GM10847 (cell line): ENCODE results near the gene LMBR1.

ENCODE experiments used
- POLR2A ChIP-seq: IDR thresholded peaks from 2 replicates; pipeline ENCODE4 v1.6.1; 2011; ENCODE audit not compliant: insufficient read length; ENCODE audit errors: extremely low read depth

The LMBR1 gene

GRCh38 chr7:156657681-156658080 is 235.3 kb downstream of the LMBR1 start:
- TF ChIP-seq POLR2A, result no peak

GRCh38 chr7:156656598-156656997 is 236.4 kb downstream of the LMBR1 start:
- TF ChIP-seq POLR2A, result no peak

GRCh38 chr7:156655983-156656382 is 237.0 kb downstream of the LMBR1 start:
- no peak for TF ChIP-seq POLR2A

GRCh38 chr7:156655251-156655650 is 237.7 kb downstream of the LMBR1 start:
- no peak for TF ChIP-seq POLR2A

GRCh38 chr7:156654511-156655234 is 238.3 kb downstream of the LMBR1 start:
- no peak for TF ChIP-seq POLR2A

GRCh38 chr7:156652886-156653568 is 240.0 kb downstream of the LMBR1 start:
- TF ChIP-seq POLR2A, result no peak

GRCh38 chr7:156651474-156651873 is 241.5 kb downstream of the LMBR1 start:
- TF ChIP-seq POLR2A, result no peak

- no peak for TF ChIP-seq POLR2A
Measured at GRCh38 chr7:156650042-156650441, 242.9 kb downstream of the LMBR1 start.

GRCh38 chr7:156642306-156643045 is 250.5 kb downstream of the LMBR1 start:
- TF ChIP-seq POLR2A, result no peak

GRCh38 chr7:156640949-156641485 is 252.0 kb downstream of the LMBR1 start:
- peak; percentile 13 for TF ChIP-seq POLR2A

- peak; percentile 71 for TF ChIP-seq POLR2A
Measured at GRCh38 chr7:156640257-156640948, 252.6 kb downstream of the LMBR1 start, which contains the start of gene RNF32. Gene RNF32, plus strand, starts transcription at chr7:156640774. Its CDS starts 3,104 bp downstream, at chr7:156643878.

GRCh38 chr7:156639426-156640256 is 253.3 kb downstream of the LMBR1 start:
- no peak for TF ChIP-seq POLR2A

- TF ChIP-seq POLR2A, result no peak
Measured at GRCh38 chr7:156638443-156639077, 254.4 kb downstream of the LMBR1 start.
